HG03196 (cell line): ENCODE measurements around the gene FRMD4A.
"Not testable (repeated sequence)": the region's sequence is repeated elsewhere in the genome, so short reads cannot be mapped to it uniquely, and the experiment has no call there.

Experiments used
- ATAC-seq: cut with Tn5 transposase; IDR thresholded peaks from one replicate; pipeline ENCODE4 v1.9.1; 2021; ENCODE audit not compliant: unreplicated experiment

FRMD4A gene

GRCh38 chr10:13924040-13924725 is 406.5 kb downstream of the FRMD4A start:
- no peak for ATAC-seq

DNA sequence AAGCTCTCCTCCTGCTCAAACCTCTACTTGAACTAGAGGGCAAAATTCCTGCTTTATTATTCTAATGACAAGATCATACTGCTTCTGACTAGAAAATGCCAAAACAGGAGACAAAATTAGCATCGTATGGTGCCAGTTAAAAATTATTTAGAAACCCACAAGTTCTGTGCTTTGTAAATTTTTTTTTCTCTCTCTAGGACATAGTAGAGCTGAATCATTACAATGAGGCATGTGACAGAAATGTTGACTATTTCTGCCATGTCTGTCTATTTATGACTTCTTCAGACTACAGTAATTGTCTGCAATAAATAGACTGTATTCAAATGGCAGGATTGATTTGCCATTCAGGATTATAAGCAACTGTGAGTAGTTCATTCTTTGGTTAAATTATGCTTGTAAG is 408.1 kb downstream of the FRMD4A start:
- ATAC-seq = no peak

DNA sequence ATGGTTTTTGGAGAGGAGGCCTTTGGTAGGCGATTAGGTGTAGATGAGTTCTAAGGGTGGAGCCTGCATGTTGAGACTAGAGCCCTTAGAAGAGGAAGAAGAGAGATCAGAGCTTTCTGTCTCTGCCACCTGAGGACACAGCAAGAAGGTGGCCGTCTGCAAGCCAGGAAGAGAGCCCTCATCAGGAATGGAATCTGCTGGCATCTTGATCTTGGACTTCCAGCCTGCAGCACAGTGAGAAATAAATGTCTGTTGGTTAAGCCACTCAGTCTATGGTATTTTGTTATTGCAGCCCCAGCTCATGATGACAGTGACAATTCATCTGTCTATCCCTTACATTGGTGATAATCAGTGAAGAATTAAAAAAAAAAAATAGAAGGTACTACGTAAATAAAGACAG is 408.8 kb downstream of the FRMD4A start:
- no peak for ATAC-seq

GRCh38 chr10:13921131-13921530 is 409.6 kb downstream of the FRMD4A start:
- ATAC-seq = not testable (repeated sequence)

DNA sequence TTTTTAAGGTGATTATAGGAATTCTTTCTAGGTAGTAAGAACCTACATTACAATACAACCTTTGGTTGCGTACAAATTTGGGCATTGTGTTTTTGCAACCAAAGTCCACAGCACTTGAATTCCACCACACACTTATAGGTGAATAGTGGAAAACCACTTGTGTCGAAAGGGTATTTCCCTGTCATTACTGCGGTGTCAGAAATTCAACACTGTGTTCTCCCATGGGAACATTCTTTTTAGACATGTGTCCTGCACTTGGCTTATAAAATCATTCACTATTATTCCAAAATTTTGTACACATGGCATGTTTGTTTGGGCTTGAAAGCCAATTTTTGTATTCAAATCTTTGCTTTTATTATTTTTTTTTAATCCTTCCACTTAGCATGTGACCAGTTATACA is 410.3 kb downstream of the FRMD4A start:
- ATAC-seq = no peak

- no peak for ATAC-seq
These were observed 410.7 kb downstream of the FRMD4A start for GRCh38 chr10:13920031-13920430.

DNA sequence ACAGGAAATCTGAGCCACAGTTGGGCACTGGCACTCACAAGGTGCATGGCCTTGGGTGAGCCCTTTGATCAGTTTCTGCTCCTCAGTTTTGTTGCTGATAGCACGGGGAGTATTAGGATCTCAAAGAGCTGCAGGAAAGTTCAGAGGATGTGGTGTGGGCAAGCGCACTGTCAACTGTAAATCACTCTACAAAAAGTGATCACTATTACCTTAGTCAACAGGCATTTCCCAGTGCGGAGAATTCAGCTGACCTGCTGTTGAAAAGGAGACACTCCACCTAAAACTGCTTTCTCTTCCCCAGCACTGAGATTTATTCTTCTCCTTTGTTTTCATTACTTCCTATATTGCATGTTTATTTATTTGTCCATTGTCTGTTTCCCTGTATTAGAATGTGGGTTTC is 412.9 kb downstream of the FRMD4A start:
- no peak for ATAC-seq

DNA sequence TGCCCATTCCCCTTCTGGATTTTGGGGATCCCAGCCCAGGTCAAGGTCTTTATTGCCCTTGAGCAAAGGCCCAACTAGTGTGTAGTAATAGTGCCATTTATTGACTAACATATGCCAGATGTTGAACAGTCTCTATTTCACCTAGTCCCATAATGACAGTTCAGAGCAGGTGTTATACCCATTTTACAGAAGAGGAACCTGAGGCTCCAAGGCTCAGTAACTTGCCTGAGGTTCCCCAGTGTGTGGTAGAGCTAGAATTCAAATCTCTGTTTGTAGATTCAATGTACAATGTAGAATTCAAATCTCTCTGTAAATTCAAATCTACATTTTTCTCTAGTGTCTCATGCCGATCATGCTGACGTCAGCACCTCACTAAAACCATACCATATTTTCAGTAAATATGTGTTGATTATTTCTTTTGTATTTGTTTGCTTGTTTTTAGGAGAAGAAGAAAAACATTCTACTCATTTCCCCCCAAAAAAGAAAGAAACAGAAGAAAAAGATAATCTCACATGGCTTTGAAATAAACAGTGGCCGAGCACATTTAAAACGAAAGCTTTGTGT is 414.3 kb downstream of the FRMD4A start:
- no peak for ATAC-seq

GRCh38 chr10:13915710-13916109 is 415.0 kb downstream of the FRMD4A start:
- ATAC-seq = no peak

- no peak for ATAC-seq
These were observed 416.8 kb downstream of the FRMD4A start for GRCh38 chr10:13913897-13914296.

- no peak for ATAC-seq
These were observed 418.8 kb downstream of the FRMD4A start for GRCh38 chr10:13911821-13912520.

DNA sequence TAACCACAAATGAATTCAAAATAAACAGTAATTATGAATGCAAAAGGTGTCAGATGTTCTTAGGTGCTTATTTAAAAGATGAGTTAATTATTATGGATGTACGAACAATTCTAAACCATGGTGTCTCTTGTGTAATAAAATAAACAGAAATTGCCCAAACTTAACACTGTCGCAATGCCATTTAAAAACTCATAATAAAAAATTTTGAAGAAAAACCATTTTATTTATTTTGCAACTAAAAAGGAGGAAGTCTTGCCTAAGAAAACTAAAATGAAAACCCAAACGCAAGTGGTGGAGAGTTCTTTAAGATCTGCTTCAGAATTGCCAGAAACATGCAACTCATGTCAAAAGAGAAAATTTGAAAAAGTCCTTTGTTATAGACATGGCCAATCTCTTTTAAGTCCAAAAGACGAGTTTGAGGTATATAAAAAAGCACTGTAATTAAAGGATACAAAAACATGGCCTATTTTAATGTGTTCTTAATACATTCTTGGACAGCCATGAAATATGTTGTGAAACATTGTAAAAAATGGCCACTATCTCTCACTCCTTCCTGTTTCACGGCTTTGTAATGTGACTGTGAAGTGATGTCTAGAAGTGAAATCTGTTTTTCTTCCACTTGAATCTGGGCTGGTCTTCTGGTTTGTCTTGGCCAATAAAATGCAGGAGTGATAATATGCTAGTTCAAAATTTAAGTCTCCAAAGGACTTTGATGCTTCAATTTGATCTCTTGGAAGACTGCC is 421.0 kb downstream of the FRMD4A start:
- ATAC-seq = no peak

GRCh38 chr10:13908475-13908874 is 422.2 kb downstream of the FRMD4A start:
- no peak for ATAC-seq

DNA sequence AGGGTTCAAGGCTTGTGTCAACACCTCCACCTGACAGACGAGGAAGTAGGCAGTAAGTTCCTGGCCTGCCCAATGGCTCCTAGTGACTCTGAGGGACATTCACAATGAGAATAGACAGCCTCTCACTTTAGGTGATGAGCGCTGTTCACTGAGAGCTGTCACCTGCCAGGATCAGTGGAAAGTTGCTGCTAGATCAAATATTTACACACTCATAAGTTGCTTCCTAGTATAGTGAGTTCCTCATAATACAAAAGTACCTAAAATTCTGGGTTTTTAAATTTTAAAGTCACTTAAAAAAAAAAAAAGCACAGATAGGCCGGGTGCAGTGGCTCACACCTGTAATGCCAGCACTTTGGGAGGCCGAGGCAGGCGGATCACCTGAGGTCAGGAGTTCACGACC is 423.2 kb downstream of the FRMD4A start:
- no peak for ATAC-seq

- no peak for ATAC-seq
These were observed 425.4 kb downstream of the FRMD4A start for GRCh38 chr10:13905281-13905680.

DNA sequence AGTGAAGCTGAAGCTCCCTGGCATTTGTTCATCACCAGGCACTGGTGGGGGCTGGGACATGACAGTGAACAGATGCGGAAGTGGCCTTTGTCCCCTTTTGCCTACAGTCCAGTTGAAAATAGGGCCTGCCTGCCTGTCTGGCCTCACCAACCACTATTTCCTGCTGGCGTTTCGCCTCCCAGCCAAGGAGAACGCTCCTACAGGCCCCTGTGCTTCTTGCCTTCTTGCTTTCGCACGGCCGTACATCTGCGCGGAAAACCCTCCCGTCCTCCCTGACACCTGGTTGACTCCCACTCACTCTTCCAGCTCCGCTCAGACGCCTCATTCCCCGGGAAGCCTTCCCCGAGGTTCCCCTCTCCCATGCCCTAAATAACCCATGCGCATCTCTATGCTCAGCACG is 426.7 kb downstream of the FRMD4A start:
- ATAC-seq = no peak

- no peak for ATAC-seq
These were observed 427.7 kb downstream of the FRMD4A start for GRCh38 chr10:13902868-13903587.

GRCh38 chr10:13899941-13900340 is 430.8 kb downstream of the FRMD4A start:
- no peak for ATAC-seq

DNA sequence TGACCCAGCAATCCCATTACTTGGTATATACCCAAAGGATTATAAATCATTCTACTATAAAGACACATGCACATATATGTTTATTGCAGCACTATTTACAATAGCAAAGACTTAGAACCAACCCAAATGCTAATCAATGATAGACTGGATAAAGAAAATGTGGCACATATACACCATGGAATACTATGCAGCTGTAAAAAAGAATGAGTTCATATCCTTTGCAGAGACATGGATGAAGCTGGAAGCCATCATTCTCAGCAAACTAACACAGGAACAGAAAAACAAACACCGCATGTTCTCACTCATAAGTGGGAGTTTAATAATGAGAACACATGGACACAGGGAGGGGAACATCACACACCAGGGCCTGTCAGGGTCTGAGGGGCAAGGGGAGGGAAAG is 434.6 kb downstream of the FRMD4A start:
- not testable (repeated sequence) for ATAC-seq

- no peak for ATAC-seq
These were observed 436.2 kb downstream of the FRMD4A start for GRCh38 chr10:13894412-13895093.
